SK-N-SH (cell line): ENCODE results near the gene LRRC34. TPM values are rescaled to one million over a fixed set of nuclear protein-coding genes. Genes with fewer than 3 reads are reported as not detected.

Experiments
- CTCF ChIA-PET: fragments of 300-600, 350-600 bp; formaldehyde crosslinking; extraction: SDS; loops from one replicate; lab custom pipeline; 2021; lab: Yijun Ruan, JAX
- POLR2A ChIA-PET: fragments of 350-600 bp; sonication (Branson Sonifier 250); formaldehyde crosslinking; extraction: SDS; loops from one replicate; lab custom pipeline; 2020; ENCODE audit warnings: antibody characterized with exemption, inconsistent platforms; lab: Yijun Ruan, JAX
- DNase-seq: peaks from one replicate; pipeline ENCODE4 v3.0.0; 2012
- H2AFZ ChIP-seq: fragments of 200-600 bp; sonication (generic); 2 replicates; pipeline ENCODE4 v1.8.1; 2016; ENCODE audit warnings: antibody characterized with exemption, mild to moderate bottlenecking, low read depth
- H3F3A ChIP-seq: fragments of 200-600 bp; sonication (generic); replicated peaks from 2 replicates; pipeline ENCODE3; 2016; ENCODE audit warnings: antibody characterized with exemption, mild to moderate bottlenecking; ENCODE audit not compliant: insufficient read depth
- H3K27ac ChIP-seq, 2 experiments: fragments of 200-500 bp in 1 of 2; fragments of 200-600 bp in 1 of 2; sonication (Bioruptor generic) in 1 of 2; sonication (generic), shearing (Covaris generic) in 1 of 2; 2 replicates each; pipeline versions ENCODE4 v1.5.1 to v1.6.1; 2014 to 2016; ENCODE audit warnings: low read depth in 2 of 2, inconsistent platforms in 1 of 2, low read length in 1 of 2, mild to moderate bottlenecking in 1 of 2, mixed read lengths in 1 of 2
- H3K27me3 ChIP-seq: fragments of 200-600 bp; sonication (generic), shearing (Covaris generic); 2 replicates; pipeline ENCODE4 v1.6.1; 2016; ENCODE audit warnings: mixed run types; ENCODE audit not compliant: insufficient read depth
- H3K36me3 ChIP-seq, 2 experiments: fragments of 200-500 bp in 1 of 2; fragments of 200-600 bp in 1 of 2; sonication (Bioruptor generic) in 1 of 2; sonication (generic) in 1 of 2; replicated peaks in 1 of 2; 2 replicates each; pipeline versions ENCODE3 to v1.5.1; 2014 to 2016; ENCODE audit warnings: low read length in 1 of 2, mild to moderate bottlenecking in 1 of 2; ENCODE audit not compliant: insufficient read depth in 2 of 2, control insufficient read depth in 1 of 2
- H3K4me1 ChIP-seq, 2 experiments: fragments of 200-500 bp in 1 of 2; fragments of 200-600 bp in 1 of 2; sonication (Bioruptor generic) in 1 of 2; sonication (generic), shearing (Covaris generic) in 1 of 2; 2 replicates each; pipeline versions ENCODE4 v1.5.1 to v1.6.1; 2014 to 2016; ENCODE audit warnings: low read depth in 1 of 2, low read length in 1 of 2, mixed run types in 1 of 2; ENCODE audit not compliant: insufficient read depth in 2 of 2, control insufficient read depth in 1 of 2
- H3K4me2 ChIP-seq: fragments of 200-600 bp; sonication (generic), shearing (Covaris generic); 2 replicates; pipeline ENCODE4 v1.6.1; 2017; ENCODE audit warnings: mixed run types
- H3K4me3 ChIP-seq, 2 experiments: fragments of 200-500 bp in 1 of 2; fragments of 200-600 bp in 1 of 2; sonication (Bioruptor generic) in 1 of 2; sonication (generic), shearing (Covaris generic) in 1 of 2; 2 replicates each; pipeline versions ENCODE4 v1.5.1 to v1.8.1; 2014 to 2016; ENCODE audit warnings: low read depth in 2 of 2, inconsistent platforms in 1 of 2, low read length in 1 of 2, mild to moderate bottlenecking in 1 of 2, mixed read lengths in 1 of 2, moderate library complexity in 1 of 2
- H3K79me2 ChIP-seq: fragments of 200-600 bp; sonication (generic); 2 replicates; pipeline ENCODE4 v1.8.1; 2017; ENCODE audit warnings: mild to moderate bottlenecking; ENCODE audit not compliant: insufficient read depth
- H3K9ac ChIP-seq: fragments of 200-600 bp; sonication (generic); 2 replicates; pipeline ENCODE4 v1.6.1; 2017; ENCODE audit warnings: mixed run types
- H3K9me2 ChIP-seq: fragments of 200-600 bp; sonication (generic); 2 replicates; pipeline ENCODE4 v1.6.1; 2017; ENCODE audit warnings: mixed run types
- H3K9me3 ChIP-seq: fragments of 200-600 bp; sonication (generic); 2 replicates; pipeline ENCODE4 v1.6.1; 2017; ENCODE audit warnings: mixed run types, mild to moderate bottlenecking, moderate library complexity
- H4K20me1 ChIP-seq: fragments of 200-600 bp; sonication (generic); 2 replicates; pipeline ENCODE4 v1.6.1; 2017; ENCODE audit warnings: mild to moderate bottlenecking, mixed run types; ENCODE audit not compliant: insufficient read depth
- CHD2 ChIP-seq: fragments of 150-350 bp; IDR thresholded peaks from 2 replicates; pipeline ENCODE4 v1.6.1; 2018; ENCODE audit warnings: low read length; ENCODE audit not compliant: partially characterized antibody
- ELF1 ChIP-seq: IDR thresholded peaks from 2 replicates; pipeline ENCODE4 v1.4.0; 2012
- GABPA ChIP-seq: IDR thresholded peaks from 2 replicates; pipeline ENCODE4 v1.4.0; 2012; ENCODE audit warnings: low read depth, mild to moderate bottlenecking
- GATA2 ChIP-seq: sonication (generic); formaldehyde crosslinking; IDR thresholded peaks from 2 replicates; pipeline ENCODE4 v1.5.0; 2020; ENCODE audit warnings: mild to moderate bottlenecking, missing genetic modification reagents
- NRF1 ChIP-seq: IDR thresholded peaks from 2 replicates; pipeline ENCODE4 v1.6.1; 2012; ENCODE audit warnings: low read depth, mild to moderate bottlenecking, low read length
- POLR2AphosphoS5 ChIP-seq: IDR thresholded peaks from 2 replicates; pipeline ENCODE4 v1.6.1; 2012; ENCODE audit warnings: low read depth, low read length
- RAD21 ChIP-seq: IDR thresholded peaks from 2 replicates; pipeline ENCODE4 v1.6.1; 2012; ENCODE audit warnings: mild to moderate bottlenecking, low read length
- RCOR1 ChIP-seq: fragments of 150-350 bp; IDR thresholded peaks from 2 replicates; pipeline ENCODE4 v1.6.1; 2017; ENCODE audit warnings: antibody characterized with exemption, low read length
- RFX5 ChIP-seq: IDR thresholded peaks from 2 replicates; pipeline ENCODE4 v1.6.1; 2012; ENCODE audit warnings: mild to moderate bottlenecking, improper control_type of control experiment, low read length
- RXRA ChIP-seq: IDR thresholded peaks from 2 replicates; pipeline ENCODE4 v1.4.0; 2012; ENCODE audit warnings: low read depth, mild to moderate bottlenecking, borderline replicate concordance
- SIN3A ChIP-seq: IDR thresholded peaks from 2 replicates; pipeline ENCODE4 v1.6.1; 2012; ENCODE audit warnings: low read depth, mild to moderate bottlenecking, low read length, moderate library complexity, borderline replicate concordance
- TAF1 ChIP-seq: IDR thresholded peaks from 2 replicates; pipeline ENCODE4 v1.6.1; 2012; ENCODE audit warnings: low read depth, mild to moderate bottlenecking, low read length, moderate library complexity, borderline replicate concordance
- TCF12 ChIP-seq: IDR thresholded peaks from 2 replicates; pipeline ENCODE4 v1.4.0; 2012
- TEAD4 ChIP-seq: IDR thresholded peaks from 2 replicates; pipeline ENCODE4 v1.4.0; 2012; ENCODE audit warnings: mild to moderate bottlenecking, borderline replicate concordance; ENCODE audit not compliant: insufficient read depth
- YY1 ChIP-seq: IDR thresholded peaks from 2 replicates; pipeline ENCODE4 v1.4.0; 2012; ENCODE audit warnings: low read depth, mild to moderate bottlenecking
- WGBS: methylation state at CpG from one replicate; pipeline ENCODE4 v1.1.6; 2017; ENCODE audit warnings: low lambda C conversion rate; 5-methylcytosine and 5-hydroxymethylcytosine counted together
- polyA plus RNA-seq, 3 experiments: library from polyadenylated mRNA; depleted of rRNA; stranded (reverse); fragments of >200 nt; gene quantifications; 2 replicates each; pipeline ENCODE4 v1.2.3, GENCODE V29; 2012
- TF ChIP-seq, protein P1 (sequence below): fragments of 150-350 bp; IDR thresholded peaks from 2 replicates; pipeline ENCODE4 v1.6.1; 2016; ENCODE audit warnings: mild to moderate bottlenecking, low read depth, low read length
- TF ChIP-seq, protein P2 (sequence below): fragments of 200-600 bp; sonication (generic); IDR thresholded peaks from 2 replicates; pipeline ENCODE4 v1.6.1; 2017; ENCODE audit warnings: antibody characterized with exemption, mild to moderate bottlenecking, moderate library complexity
- TF ChIP-seq, protein P3 (sequence below): IDR thresholded peaks from 2 replicates; pipeline ENCODE4; 2012
- TF ChIP-seq, protein P4 (sequence below): IDR thresholded peaks from 2 replicates; pipeline ENCODE4 v1.6.1; 2012; ENCODE audit warnings: mild to moderate bottlenecking, low read depth, low read length, moderate library complexity

LRRC34 gene
- polyA plus RNA-seq, 1 of the 3 experiments (the other 2 are of a cell fraction) = 1.6 TPM

DNA sequence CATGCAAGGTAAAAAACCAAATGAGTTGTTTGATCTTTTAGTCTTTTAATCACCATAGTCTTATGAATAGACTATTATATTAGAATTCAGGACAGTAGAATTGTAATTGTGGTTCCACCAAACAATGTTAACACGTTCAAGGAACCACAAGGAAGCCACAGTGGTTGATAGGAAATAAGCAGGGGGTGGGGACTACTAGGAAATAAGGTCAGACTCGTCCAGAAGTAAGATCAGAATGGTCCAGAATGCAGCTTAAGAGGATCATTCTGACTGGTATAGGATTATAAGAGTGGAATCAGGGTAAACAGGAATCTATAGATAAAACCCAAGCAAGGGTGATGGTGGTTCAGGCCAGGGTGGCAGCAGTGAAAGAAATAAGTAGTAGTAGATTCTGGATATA lies 32.0 kb downstream of the LRRC34 start:
- ChIA-PET POLR2A (interaction anchor here (0.6 kb wide), 1 partner anchor 11 kb away, joined by 4 read pairs; no protein-coding TSS in a partner anchor), CTCF (no interaction called here)
- WGBS = 76% methylated on average over 2 of the region's 2 CpGs
- Histone ChIP-seq H3K4me1 (no peaks in the 10 kb centered on the region; a peak in 1 of 4 replicates), H3K4me2 (no peak overlapping the region), H3K9ac (no peak overlapping the region), H3K9me2 (no peaks in the 10 kb centered on the region), H2AFZ (no peak overlapping the region), H3K27ac (no peak overlapping the region), H3K36me3 (peaks cover 86 to 93% of the 10 kb centered on the region in 2 experiments), H3K9me3 (no peaks in the 10 kb centered on the region), H3K27me3 (no peaks in the 10 kb centered on the region), H3F3A (peaks cover 5% of the 10 kb centered on the region), H4K20me1 (0 out of 2 replicates have a peak, but pooled peaks cover 3% of the 10 kb centered on the region), H3K79me2 (peaks cover 43% of the 10 kb centered on the region), H3K4me3 (no peak overlapping the region)
- no peak for DNase-seq
- TF ChIP-seq TCF12 = no peak
- TF ChIP-seq CHD2 = no peak
- TF ChIP-seq GATA2 = no peak
- no peak for TF ChIP-seq RCOR1
- TF ChIP-seq, protein P1, sequence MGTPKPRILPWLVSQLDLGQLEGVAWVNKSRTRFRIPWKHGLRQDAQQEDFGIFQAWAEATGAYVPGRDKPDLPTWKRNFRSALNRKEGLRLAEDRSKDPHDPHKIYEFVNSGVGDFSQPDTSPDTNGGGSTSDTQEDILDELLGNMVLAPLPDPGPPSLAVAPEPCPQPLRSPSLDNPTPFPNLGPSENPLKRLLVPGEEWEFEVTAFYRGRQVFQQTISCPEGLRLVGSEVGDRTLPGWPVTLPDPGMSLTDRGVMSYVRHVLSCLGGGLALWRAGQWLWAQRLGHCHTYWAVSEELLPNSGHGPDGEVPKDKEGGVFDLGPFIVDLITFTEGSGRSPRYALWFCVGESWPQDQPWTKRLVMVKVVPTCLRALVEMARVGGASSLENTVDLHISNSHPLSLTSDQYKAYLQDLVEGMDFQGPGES = no peak
- TF ChIP-seq RXRA = no peak
- TF ChIP-seq, protein P2, sequence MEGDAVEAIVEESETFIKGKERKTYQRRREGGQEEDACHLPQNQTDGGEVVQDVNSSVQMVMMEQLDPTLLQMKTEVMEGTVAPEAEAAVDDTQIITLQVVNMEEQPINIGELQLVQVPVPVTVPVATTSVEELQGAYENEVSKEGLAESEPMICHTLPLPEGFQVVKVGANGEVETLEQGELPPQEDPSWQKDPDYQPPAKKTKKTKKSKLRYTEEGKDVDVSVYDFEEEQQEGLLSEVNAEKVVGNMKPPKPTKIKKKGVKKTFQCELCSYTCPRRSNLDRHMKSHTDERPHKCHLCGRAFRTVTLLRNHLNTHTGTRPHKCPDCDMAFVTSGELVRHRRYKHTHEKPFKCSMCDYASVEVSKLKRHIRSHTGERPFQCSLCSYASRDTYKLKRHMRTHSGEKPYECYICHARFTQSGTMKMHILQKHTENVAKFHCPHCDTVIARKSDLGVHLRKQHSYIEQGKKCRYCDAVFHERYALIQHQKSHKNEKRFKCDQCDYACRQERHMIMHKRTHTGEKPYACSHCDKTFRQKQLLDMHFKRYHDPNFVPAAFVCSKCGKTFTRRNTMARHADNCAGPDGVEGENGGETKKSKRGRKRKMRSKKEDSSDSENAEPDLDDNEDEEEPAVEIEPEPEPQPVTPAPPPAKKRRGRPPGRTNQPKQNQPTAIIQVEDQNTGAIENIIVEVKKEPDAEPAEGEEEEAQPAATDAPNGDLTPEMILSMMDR = no peak
- TF ChIP-seq RFX5 = no peak
- no peak for TF ChIP-seq YY1
- TF ChIP-seq POLR2AphosphoS5 = no peak

DNA sequence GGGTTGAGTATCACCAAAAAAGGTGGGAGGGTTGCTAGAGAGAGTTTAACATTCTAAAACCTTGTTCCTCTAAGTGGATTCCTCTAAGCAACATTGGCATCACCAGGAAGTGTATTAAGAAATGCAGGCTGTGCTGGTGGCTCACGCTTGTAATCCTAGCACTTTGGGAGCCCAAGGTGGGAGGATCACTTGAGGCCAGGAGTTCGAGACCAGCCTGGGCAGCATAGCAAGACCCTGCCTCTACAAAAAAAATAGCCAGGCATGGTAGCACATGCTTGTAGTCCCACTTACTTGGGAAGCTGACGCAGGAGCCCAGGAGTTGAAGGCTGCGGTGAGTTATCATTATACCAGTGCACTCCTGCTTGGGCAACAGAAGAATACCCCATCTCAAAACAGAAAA lies 34.9 kb downstream of the LRRC34 start:
- Histone ChIP-seq H3K79me2 (peaks cover 68% of the 10 kb centered on the region), H2AFZ (no peak overlapping the region), H3K9me2 (no peaks in the 10 kb centered on the region), H3K27ac (no peak overlapping the region), H3K9me3 (no peaks in the 10 kb centered on the region), H3K4me3 (no peak overlapping the region), H3K4me2 (no peak overlapping the region), H3F3A (peaks cover 11% of the 10 kb centered on the region), H4K20me1 (0 out of 2 replicates have a peak, but pooled peaks cover 4% of the 10 kb centered on the region), H3K27me3 (no peaks in the 10 kb centered on the region), H3K36me3 (peaks cover 70 to 79% of the 10 kb centered on the region in 2 experiments), H3K9ac (no peak overlapping the region), H3K4me1 (peaks cover 4 to 10% of the 10 kb centered on the region in 2 experiments; a peak in 3 of 4 replicates)
- 85% methylated on average over 4 of the region's 4 CpGs for WGBS
- ChIA-PET POLR2A (no interaction called here), CTCF (interaction anchor here (0.7 kb wide), 1 partner anchor 23 kb away, joined by 3 read pairs; no protein-coding TSS in a partner anchor)
- DNase-seq = no peak
- TF ChIP-seq, protein P3, sequence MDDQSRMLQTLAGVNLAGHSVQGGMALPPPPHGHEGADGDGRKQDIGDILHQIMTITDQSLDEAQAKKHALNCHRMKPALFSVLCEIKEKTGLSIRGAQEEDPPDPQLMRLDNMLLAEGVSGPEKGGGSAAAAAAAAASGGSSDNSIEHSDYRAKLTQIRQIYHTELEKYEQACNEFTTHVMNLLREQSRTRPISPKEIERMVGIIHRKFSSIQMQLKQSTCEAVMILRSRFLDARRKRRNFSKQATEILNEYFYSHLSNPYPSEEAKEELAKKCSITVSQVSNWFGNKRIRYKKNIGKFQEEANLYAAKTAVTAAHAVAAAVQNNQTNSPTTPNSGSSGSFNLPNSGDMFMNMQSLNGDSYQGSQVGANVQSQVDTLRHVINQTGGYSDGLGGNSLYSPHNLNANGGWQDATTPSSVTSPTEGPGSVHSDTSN = no peak
- TF ChIP-seq RAD21 = no peak
- TF ChIP-seq GATA2 = no peak
- no peak for TF ChIP-seq SIN3A
- no peak for TF ChIP-seq NRF1
- no peak for TF ChIP-seq TEAD4
- no peak for TF ChIP-seq TCF12
- TF ChIP-seq YY1 = no peak
- TF ChIP-seq, protein P1 = no peak
- TF ChIP-seq ELF1 = no peak
- TF ChIP-seq, protein P4, sequence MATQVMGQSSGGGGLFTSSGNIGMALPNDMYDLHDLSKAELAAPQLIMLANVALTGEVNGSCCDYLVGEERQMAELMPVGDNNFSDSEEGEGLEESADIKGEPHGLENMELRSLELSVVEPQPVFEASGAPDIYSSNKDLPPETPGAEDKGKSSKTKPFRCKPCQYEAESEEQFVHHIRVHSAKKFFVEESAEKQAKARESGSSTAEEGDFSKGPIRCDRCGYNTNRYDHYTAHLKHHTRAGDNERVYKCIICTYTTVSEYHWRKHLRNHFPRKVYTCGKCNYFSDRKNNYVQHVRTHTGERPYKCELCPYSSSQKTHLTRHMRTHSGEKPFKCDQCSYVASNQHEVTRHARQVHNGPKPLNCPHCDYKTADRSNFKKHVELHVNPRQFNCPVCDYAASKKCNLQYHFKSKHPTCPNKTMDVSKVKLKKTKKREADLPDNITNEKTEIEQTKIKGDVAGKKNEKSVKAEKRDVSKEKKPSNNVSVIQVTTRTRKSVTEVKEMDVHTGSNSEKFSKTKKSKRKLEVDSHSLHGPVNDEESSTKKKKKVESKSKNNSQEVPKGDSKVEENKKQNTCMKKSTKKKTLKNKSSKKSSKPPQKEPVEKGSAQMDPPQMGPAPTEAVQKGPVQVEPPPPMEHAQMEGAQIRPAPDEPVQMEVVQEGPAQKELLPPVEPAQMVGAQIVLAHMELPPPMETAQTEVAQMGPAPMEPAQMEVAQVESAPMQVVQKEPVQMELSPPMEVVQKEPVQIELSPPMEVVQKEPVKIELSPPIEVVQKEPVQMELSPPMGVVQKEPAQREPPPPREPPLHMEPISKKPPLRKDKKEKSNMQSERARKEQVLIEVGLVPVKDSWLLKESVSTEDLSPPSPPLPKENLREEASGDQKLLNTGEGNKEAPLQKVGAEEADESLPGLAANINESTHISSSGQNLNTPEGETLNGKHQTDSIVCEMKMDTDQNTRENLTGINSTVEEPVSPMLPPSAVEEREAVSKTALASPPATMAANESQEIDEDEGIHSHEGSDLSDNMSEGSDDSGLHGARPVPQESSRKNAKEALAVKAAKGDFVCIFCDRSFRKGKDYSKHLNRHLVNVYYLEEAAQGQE = no peak
- TF ChIP-seq POLR2AphosphoS5 = no peak
- TF ChIP-seq RCOR1 = no peak
- TF ChIP-seq GABPA = no peak
- TF ChIP-seq TAF1 = no peak
- TF ChIP-seq RXRA = no peak
- no peak for TF ChIP-seq RFX5
